Non-pigmented ciliary epithelial cell (primary cell): Measurements from ENCODE around the gene SMYD1.
"Not testable (repeated sequence)": the region's sequence is repeated elsewhere in the genome, so short reads cannot be mapped to it uniquely, and the experiment has no call there.

ENCODE experiments used
- DNase-seq: peaks from one replicate; pipeline ENCODE4 v3.0.0-alpha.2; 2010; ENCODE audit warnings: low read depth

SMYD1 gene

DNA sequence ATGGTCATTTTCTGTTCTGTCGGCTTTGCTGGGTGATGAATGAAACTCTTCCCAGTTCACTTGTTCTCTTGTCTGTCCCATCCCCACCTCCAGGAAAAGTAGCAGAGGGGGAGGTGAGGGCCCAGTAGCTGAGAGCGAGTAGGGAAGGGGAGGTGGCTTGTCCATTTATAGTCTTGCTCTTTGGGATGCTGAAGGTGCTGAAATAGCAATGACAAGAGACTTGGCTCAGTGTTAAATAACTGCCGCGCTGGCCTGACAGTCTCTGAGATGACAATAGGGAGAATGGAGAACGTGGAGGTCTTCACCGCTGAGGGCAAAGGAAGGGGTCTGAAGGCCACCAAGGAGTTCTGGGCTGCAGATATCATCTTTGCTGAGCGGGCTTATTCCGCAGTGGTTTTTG, at the start of gene SMYD1:
SMYD1 (plus strand) TSS at position 228 of the 400 bp plus-strand sequence; CDS start at position 268, 40 bp downstream.
- DNase-seq, result no peak

DNA sequence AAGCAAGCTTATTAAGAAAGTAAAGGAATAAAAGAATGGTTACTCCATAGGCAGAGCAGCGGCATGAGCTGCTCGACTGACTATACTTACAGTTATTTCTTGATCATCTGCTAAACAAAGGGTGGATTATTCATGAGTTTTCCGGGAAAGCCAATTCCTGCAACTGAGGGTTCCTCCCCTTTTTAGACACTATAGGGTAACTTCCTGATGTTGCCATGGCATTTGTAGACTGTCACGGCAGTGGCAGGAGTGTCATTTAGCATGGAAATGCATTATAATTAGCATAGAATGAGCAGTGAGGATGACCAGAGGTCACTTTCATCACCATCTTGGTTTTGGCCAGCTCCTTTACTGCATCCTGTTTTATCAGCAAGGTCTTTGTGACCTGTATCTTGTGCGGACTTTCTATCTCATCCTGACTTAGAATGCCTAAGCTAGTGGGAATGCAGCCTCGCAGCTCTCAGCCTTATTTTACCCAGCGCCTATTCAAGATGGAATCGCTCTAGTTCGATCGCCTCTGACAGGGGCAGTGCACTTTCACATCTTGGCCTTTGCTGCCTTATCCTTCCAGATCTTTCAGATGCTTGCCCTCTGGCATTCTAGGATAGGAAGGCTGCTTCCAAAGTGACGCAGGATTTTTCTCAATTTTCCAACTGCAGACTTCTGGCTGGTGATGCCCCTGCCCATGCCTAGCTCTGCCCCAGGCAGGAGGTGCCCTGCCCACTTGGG, 49.4 kb upstream of the SMYD1 start:
- DNase-seq, result not testable (repeated sequence)

DNA sequence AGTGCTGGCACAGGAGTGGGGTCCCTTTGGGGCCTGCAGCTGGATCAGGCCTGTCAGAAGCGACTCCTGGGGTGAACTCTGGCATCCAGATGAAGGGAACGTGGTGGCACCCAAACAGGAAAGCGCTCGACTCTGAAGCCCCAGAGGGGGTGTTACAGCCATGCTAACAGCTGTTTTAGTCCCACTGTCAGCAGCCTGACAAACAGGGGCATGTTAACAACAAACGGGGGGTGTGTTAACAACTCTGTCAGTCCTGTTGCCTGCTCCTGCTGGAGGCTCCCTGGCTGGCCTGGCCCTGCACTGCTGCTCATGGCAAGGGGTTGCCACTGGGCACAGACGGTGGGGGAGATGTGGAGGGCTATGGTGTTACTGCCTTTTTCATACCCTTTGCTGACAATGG, 48.7 kb upstream of the SMYD1 start:
- no peak for DNase-seq

DNA sequence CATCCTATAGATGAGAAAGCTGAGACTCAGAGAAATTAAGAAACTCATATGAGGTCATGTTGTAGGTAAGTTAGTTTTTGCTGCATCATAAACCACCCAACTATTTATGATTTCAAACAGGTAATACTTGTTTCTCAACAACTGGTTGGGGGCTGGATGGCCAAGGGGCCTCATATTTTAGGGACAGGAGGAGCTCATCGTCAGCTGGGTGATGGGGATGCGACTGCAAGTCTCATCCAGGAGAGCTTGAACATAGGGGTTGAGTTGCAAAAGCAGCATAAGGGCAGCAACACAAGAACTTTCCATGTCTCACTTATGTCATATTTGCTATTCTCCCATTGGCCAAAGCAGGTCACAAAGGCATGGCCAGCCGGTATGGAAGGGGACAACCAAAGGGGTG, 47.6 kb upstream of the SMYD1 start:
- no peak for DNase-seq

DNA sequence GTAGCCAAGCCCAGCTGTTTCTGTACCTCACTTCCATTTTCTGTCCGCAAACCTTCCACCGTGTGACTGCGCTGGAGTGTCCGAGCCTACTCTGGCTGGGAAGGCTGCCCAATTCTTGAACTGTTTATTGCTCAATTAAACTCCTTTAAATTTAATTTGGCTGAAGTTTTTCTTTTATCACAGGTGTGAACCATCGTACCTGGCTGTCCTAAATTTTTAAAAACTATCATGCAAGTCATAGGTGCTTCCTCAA, 45.0 kb upstream of the SMYD1 start:
- DNase-seq, result no peak

DNA sequence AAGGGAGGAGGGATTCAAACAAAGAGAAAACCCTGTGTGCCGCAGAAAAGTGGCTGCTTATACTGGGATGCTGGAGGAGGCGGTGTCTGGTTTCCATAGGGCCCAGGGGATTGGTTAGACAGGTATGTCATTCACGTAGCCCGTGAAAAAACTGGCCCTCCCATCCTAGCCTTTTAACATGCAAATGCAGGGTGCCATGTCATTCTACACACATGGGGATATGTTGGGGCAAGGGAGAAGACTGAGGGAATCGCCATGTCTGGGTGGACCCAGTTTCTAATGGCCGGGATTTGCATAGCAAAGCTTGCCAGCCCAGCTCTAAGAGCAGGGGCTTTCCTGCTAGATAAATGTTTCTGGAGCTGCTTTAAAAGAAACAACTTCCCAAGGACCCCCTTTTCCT, 43.1 kb upstream of the SMYD1 start:
- DNase-seq, result no peak

DNA sequence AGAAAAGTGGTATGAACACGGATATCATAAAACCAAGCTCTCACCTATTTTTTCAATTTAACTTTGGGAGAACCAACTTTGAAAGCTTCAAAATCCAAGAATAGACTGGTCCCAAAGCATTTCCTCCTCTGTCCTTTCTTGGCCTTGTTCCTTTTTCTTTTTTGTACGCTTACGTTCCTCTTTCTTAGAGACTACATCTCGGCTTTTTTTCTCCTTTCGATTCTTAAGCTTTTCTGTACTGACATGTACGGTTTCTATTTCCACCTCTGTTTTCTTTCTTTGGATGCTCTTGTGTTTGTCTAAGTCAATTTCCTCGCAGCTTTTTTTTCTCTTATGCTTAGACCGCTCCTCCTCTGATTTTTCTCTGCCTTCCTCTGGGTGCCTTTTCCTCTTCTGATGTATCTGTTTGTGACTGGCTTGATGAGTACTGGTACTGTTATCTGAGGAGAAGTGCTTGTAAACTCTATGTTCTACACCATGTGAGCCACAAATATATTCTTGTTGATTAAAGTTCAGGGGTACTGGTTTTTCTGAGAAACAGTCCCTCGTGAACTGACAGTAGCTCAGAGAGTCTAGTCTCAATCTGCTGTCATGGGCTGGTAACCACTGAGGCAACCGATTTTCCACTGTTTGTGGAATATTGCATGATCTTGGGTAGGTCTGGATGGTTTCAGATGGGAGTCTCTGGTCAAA, 39.8 kb upstream of the SMYD1 start:
- no peak for DNase-seq

DNA sequence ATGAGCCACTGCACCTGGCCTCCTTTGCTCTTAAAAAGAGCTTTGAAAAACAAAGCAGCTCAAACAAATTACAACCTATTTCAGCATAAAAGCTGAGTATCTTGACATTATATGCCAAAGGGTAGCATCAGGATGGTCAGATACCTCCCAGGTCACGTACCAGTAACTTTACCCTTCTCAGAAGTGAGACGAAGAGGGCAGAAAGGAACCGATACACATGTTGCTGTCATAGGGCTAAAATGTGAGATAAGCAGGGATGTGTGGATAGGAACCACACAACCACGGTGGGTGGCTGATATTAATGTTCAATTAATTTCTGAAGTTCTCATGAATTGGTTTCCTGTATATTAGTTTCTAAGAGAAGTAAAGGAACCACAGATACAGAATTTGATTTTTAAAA, 38.7 kb upstream of the SMYD1 start:
- no peak for DNase-seq

DNA sequence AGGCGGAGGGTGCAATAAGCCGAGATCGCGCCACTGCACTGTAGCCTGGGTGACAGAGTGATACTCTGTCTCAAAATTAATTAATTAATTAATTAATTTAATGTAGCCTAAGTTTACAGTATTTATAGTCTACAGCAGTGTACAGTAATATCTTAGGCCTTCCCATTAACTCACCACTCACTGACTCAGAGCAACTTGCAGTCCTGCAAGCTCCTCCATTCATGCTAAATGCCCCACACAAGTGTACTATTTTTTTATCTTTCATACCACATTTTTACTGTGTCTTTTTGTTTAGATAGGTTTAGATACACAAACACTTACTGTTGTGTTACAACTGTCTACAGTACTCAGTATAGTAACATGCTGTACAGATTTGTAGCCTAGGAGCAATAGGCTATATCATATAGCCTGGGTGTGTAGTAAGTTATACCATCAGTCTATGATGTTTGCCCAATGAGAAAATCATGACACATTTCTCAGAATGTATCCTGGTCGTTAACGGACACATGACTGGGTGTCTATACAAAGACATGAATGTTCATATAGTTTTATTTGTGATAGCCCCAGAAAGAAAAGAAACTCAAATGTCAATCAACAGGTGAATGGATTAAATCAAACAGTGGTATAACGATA, 35.4 kb upstream of the SMYD1 start:
- DNase-seq, result no peak

DNA sequence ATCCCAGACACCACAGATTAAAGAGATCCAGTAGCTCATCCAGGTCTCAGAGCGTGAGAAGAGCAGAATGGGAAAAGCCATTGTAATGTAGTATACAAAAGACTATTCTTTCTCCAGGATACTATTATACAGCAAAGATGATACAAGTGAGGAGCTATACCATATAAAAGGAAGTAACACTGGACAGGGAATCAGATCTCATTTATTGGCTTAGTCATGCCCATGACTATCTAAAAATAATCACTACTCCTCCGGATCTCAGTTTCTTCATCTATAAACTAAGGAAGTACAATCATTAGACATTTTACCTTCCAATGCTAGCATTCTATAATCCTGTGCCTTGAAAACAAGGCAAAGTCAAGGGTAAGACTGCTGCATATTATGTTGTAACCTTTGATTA, 31.4 kb upstream of the SMYD1 start:
- no peak for DNase-seq

DNA sequence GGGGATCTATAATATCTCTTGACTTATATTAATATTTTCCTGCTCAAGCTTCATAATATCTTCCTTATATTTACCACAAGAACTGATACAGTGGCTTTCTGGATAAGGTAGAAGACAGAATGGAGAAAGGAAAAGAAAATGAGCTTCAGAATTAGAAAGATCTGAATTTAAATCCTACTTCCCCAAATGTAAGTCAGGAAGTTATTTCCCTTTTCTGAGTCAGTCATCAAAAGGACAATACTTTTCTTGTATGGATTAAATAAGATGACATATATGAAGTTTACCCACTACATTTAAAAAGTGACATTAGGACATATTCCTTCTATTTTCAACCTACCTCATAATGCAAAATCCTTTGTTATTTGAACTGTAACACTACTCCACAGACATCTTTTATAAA, 31.0 kb upstream of the SMYD1 start:
- no peak for DNase-seq

DNA sequence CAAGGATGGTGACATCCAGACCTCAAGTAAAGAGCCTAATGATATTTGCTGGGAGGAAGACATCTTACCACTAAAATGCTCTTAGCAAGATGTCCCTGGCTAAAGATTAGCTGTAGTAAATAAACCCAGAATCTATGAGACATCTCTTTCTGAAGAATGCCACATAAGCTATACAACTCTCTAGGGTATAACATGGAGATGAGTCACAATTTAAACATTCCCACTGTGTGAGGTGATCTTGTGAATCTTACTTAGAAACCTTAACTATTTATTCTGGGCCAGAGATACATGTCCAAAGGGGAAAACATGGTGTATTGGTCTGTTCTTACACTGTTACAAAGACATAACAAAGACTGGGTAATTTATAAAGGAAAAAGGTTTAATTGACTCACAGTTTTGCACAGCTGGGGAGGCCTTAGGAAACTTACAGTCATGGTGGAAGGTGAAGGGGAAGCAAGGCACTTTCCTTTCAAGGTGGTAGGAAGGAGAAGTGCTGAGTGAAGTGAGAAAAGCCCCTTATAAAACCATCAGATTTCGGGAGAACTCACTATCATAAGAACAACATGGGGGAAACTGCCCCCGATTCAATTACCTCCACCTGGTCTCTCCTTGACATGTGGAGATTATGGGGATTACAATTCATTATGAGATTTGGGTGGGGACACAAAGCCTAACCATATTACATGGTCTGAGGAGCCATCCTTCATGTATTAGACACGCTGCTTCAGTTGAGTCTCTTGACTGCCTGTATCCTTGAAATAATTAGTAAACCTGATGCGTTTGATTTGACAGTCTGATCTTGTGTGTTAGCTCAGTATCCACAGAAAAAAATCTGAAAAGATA, 29.1 kb upstream of the SMYD1 start:
- DNase-seq, result peak; percentile 90

DNA sequence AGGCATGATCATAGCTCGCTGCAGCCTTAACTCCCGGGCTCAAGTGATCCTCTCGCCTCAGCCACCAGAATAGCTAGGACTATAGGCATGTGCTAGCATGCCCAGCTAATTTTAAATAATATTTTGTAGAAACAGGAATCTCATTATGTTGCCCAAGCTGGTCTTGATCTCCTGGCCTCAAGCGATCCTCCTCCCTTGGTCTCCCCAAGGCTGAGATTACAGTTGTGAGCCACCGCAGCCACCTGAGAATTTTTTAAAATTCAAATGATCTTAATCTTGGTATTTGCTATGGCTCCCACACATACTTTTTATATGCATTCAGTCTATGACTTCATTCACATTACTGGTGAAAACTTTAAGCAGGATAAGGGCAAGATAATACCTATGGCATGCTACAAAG, 25.1 kb upstream of the SMYD1 start:
- no peak for DNase-seq

DNA sequence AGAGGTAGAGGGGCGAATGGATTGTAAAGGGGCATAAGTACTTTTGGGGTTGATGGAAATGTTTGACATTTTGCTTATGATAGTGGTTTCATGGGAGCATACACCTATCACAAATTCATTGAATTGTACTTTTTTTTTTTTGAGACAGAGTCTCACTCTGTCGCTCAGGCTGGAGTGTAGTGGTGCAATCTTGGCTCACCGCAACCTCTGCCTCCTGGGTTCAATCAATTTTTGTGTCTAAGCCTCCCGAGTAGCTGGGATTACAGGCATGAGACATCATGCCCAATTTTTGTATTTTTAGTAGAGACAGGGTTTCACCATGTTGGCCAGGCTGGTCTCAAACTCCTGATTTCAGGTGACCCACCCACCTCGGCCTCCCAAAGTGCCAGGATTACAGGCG, 22.1 kb upstream of the SMYD1 start:
- not testable (repeated sequence) for DNase-seq

DNA sequence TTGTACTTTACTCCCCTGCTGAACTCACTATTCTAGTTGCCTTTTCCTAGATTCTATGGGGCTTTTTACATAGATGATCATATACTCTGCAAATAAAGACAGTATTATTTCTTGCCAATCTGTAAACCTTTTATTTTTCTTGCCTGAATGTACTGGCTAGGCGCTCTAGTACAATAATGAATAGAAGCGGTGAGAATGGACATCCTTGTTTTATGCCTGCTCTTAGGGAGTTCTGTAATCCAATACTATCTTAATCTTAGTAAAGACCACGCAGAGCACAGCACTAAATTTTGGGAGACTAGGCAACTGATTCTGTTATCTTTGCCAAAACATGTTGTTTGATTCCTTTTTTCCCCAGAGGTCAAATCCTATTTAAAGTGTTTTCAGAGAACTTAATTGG, 19.1 kb upstream of the SMYD1 start:
- no peak for DNase-seq

DNA sequence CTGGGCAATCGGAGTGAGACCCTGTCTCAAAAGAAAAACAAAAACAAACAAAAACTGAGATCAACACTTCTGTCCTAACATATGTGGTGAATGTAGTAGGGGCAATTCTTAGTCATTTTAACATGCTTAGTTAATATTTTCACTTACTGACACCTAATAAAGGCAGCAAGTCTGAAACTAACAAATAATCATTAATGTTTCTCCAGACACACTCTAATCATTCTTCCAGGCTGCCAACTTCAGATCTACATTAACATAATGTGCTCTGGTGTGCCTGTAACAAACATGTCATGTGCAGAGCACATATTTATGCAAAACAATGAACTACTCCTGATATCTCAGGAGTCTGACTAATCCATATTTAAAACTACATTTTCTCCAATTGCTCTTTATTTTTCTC, 18.0 kb upstream of the SMYD1 start:
- DNase-seq, result no peak

DNA sequence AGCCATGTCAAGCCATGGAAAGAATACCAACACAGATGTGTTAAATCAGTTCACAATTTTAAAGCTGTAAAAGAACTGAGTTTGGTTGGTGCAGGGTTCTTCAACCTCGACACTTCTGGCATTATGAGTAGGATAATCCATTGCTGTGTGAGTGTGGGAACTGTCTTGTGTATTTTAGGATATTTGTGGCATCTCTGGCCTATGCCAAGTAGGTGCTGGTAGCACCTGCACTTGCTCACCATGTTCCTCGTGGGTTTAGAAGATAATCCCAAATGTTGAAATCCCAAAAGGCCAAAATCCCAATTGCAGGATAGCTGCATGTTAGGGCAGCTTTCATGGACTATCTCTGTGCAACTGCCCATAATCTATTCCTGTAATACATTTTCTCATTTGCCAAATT, 15.8 kb upstream of the SMYD1 start:
- no peak for DNase-seq

DNA sequence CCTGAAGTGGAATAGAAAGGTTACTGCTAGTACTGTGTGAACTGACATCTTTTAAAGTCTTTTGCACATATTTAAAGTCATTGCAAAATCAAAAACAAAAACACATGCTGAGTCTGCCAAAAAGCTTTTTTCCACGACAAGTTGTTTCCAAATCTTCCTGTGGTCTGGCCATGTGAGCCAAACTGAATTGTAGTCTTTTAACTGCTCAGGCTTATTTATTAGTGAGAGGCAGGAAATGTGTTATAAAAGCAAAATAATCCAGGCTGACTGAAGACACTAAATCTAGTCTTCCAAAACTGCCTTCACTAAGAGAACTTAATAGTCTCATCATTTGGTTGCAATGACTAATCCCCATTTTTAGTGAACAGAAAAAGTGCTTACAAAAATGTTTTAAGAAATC, 14.3 kb upstream of the SMYD1 start:
- DNase-seq, result no peak

DNA sequence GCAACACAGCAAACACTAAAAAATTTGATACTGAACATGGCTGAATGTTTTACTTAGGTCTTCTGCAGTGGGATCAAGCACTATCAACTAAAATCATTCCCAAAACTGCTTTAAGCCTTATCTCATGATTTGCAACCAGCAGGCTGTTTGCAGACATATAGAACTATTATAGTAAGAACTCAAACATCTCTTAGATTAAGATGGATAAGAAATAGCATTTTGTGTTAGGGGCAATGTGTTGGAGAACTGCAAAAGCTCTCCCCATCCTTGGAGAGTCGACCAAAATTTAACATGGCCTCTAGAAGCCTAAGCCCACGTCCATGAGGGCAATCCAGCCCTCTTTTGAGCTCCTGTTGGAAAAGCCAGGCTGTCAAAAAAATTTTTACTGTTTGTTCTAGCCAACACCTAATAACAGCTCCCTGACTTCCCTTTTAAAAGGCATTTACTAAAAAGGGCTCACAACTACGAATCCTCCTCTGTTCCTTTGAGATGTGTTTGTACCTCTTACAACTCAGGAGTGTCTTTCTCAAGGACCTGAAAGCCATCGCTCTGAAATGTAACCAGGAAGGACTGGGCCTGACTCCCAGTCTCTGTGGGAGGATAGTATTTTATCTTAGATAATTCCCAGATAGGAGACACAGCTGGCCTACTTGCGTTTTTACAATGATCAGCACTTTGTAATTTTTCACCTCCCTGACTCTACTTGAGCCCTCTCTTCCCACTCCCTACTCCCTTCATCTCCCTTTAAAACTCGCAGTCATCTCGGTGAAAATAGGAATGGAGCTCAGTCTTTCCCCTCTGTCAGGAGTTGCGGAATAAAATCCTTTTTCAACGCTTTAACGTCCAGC, 13.5 kb upstream of the SMYD1 start:
- DNase-seq, result no peak

DNA sequence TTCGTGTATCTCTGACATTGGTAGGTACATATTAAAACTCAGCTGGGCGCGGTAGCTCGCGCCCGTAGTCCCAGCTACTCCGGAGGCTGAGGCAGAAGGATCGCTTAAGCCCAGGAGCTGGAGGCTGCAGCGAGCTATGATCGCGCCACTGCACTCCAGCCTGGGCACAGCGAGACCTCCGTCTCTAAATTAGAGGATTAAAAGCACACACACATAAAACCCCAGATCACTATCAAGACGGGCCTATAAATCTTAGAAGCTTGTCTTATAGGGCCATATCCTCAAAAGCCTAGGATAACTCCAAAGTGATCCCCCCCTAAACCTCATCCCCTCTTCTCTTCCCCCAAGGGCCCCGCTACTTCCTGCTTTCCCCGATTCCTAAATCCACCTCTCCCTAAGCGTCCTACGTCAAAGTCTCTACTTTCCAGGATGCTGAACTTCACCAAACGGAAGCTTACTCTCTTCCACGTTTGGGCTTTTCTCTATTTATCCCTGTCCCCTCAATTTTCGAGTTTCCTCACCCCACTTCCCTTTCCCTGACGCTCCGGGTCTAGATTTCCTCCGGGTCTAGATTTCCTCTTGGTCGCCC, 12.7 kb upstream of the SMYD1 start:
- no peak for DNase-seq

DNA sequence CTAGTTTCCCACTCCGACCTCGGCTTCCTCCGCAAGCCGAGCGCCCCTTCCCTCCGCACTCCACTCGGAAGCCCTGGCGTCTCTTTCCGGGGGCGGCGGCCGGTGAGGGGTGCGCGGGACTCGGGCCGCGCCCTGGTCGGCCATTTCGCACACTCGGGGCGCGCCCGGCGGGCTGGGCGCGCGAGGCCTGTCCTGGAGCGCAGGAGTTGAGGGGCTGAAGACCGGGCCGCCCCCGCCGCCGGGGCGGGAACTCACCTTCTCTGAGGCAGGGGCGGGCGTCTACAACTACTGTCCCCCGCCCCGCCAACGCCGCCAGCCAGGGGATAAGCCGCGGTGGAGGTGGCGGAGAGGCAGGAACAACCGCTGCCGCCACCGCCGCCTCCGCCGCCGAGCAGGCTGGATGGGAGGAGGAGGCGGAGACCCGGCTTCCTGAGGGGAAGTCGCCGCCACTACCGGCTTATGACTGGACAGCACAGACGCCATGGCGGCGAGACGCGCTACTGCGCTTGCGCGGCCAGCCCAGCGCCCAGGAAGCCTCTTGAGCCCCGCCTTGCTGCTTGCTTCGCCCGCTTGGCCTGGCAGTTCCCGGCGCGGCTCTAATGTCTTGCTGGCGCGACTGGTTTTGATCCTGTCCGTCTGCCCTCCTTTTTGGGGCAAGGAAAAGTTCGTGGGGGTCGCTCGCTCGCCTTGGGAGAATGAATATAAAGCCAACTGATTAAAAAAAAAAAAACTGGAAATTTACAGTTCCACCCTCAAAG, 12.1 kb upstream of the SMYD1 start, which contains the start of gene KRCC1:
KRCC1 (minus strand) TSS at position 413 of the 758 bp plus-strand sequence. CDS start 27,220 bp downstream, outside the sequence.
- DNase-seq, result peak; percentile 79
